Mesendoderm (in vitro differentiated cells): ENCODE results near the gene OBSL1.

ENCODE experiments used
- DNase-seq: peaks from one replicate; pipeline ENCODE4 v3.0.0; 2013
- H2AK5ac ChIP-seq: 2 replicates; pipeline ENCODE4 v1.6.1; 2013; ENCODE audit warnings: low read length, inconsistent platforms
- H2BK120ac ChIP-seq: 2 replicates; pipeline ENCODE4 v1.6.1; 2013; ENCODE audit warnings: low read depth, mild to moderate bottlenecking, low read length, moderate library complexity, mixed read lengths
- H2BK15ac ChIP-seq: replicated peaks from 2 replicates; pipeline ENCODE4 v1.6.1; 2013; ENCODE audit warnings: low read depth, mild to moderate bottlenecking, moderate library complexity
- H2BK5ac ChIP-seq: 2 replicates; pipeline ENCODE4 v1.6.1; 2013; ENCODE audit warnings: low read length, inconsistent platforms
- H3K18ac ChIP-seq: 2 replicates; pipeline ENCODE4 v1.6.1; 2013; ENCODE audit warnings: mild to moderate bottlenecking, low read length, mixed read lengths
- H3K23ac ChIP-seq: one replicate; pipeline ENCODE4 v1.6.1; 2013; ENCODE audit warnings: low read length
- H3K27ac ChIP-seq: 2 replicates; pipeline ENCODE4 v1.5.1; 2013; ENCODE audit warnings: low read depth, mild to moderate bottlenecking, inconsistent platforms, low read length, moderate library complexity
- H3K27me3 ChIP-seq: 2 replicates; pipeline ENCODE4 v1.6.1; 2013; ENCODE audit warnings: low read length, control low read depth, mild to moderate bottlenecking, inconsistent platforms; ENCODE audit not compliant: insufficient read depth, poor library complexity
- H3K36me3 ChIP-seq: 2 replicates; pipeline ENCODE4 v1.6.1; 2013; ENCODE audit warnings: low read length, inconsistent platforms; ENCODE audit not compliant: control insufficient read depth, insufficient read depth
- H3K4ac ChIP-seq: one replicate; pipeline ENCODE4 v1.6.1; 2013; ENCODE audit warnings: low read depth, mild to moderate bottlenecking, low read length, moderate library complexity
- H3K4me1 ChIP-seq: 2 replicates; pipeline ENCODE4 v1.6.1; 2013; ENCODE audit warnings: low read depth, low read length, inconsistent platforms; ENCODE audit not compliant: control insufficient read depth
- H3K4me2 ChIP-seq: 2 replicates; pipeline ENCODE4 v1.6.1; 2013; ENCODE audit warnings: low read length
- H3K4me3 ChIP-seq: 2 replicates; pipeline ENCODE4 v1.5.1; 2013; ENCODE audit warnings: mild to moderate bottlenecking, low read length
- H3K56ac ChIP-seq: one replicate; pipeline ENCODE4 v1.6.1; 2013; ENCODE audit warnings: low read length
- H3K79me1 ChIP-seq: 2 replicates; pipeline ENCODE4 v1.6.1; 2013; ENCODE audit warnings: low read length, inconsistent platforms
- H3K79me2 ChIP-seq: 2 replicates; pipeline ENCODE4 v1.6.1; 2013; ENCODE audit warnings: mild to moderate bottlenecking, low read length; ENCODE audit not compliant: control insufficient read depth, insufficient read depth
- H3K9ac ChIP-seq: 2 replicates; pipeline ENCODE4 v1.6.1; 2013; ENCODE audit warnings: low read length, inconsistent platforms
- H4K5ac ChIP-seq: one replicate; pipeline ENCODE4 v1.6.1; 2013; ENCODE audit warnings: low read length
- H4K8ac ChIP-seq: one replicate; pipeline ENCODE4 v1.6.1; 2013; ENCODE audit warnings: low read depth, mild to moderate bottlenecking, control low read depth, low read length, moderate library complexity
- WGBS: extraction: QIAGEN DNeasy Blood & Tissue Kit; methylation state at CpG from one replicate; pipeline ENCODE4 v1.1.7; 2013; ENCODE audit warnings: low lambda C conversion rate, missing lambda C conversion rate; ENCODE audit not compliant: insufficient coverage; ENCODE audit errors: extremely low coverage; 5-methylcytosine and 5-hydroxymethylcytosine counted together

OBSL1 gene

GRCh38 chr2:219520079-219520478 is 51.3 kb downstream of the OBSL1 start:
- H2AK5ac ChIP-seq: no peak overlapping the region
- no peak overlapping the region for H3K4me2 ChIP-seq
- H2BK120ac ChIP-seq: no peak overlapping the region
- no peak overlapping the region for H2BK15ac ChIP-seq
- no peaks in the 10 kb centered on the region for H3K36me3 ChIP-seq
- H3K4ac ChIP-seq: no peak overlapping the region
- H3K9ac ChIP-seq: no peak overlapping the region
- WGBS: no CpG with 5 or more reads among the region's 8 CpGs
- no peaks in the 10 kb centered on the region for H3K79me2 ChIP-seq
- H3K79me1 ChIP-seq: no peaks in the 10 kb centered on the region
- no peak overlapping the region for H3K27ac ChIP-seq
- H4K8ac ChIP-seq: no peak overlapping the region
- no peak overlapping the region for H3K4me3 ChIP-seq
- DNase-seq: no peak
- no peak overlapping the region for H3K18ac ChIP-seq
- H3K4me1 ChIP-seq: peaks cover 6% of the 10 kb centered on the region
- no peak overlapping the region for H4K5ac ChIP-seq
- H3K56ac ChIP-seq: no peak overlapping the region
- H2BK5ac ChIP-seq: no peak overlapping the region
- H3K27me3 ChIP-seq: no peaks in the 10 kb centered on the region
- no peak overlapping the region for H3K23ac ChIP-seq

GRCh38 chr2:219519526-219519916 is 51.8 kb downstream of the OBSL1 start:
- Histone ChIP-seq H3K27ac (no peak overlapping the region), H3K4ac (no peak overlapping the region), H3K9ac (no peak overlapping the region), H3K79me2 (no peaks in the 10 kb centered on the region), H2AK5ac (no peak overlapping the region), H3K36me3 (no peaks in the 10 kb centered on the region), H4K8ac (no peak overlapping the region), H3K18ac (no peak overlapping the region), H3K27me3 (no peaks in the 10 kb centered on the region), H2BK15ac (no peak overlapping the region), H2BK5ac (no peak overlapping the region), H3K4me1 (peaks cover 6% of the 10 kb centered on the region), H3K23ac (no peak overlapping the region), H3K79me1 (no peaks in the 10 kb centered on the region), H3K4me3 (no peak overlapping the region), H3K4me2 (no peak overlapping the region), H3K56ac (no peak overlapping the region), H2BK120ac (no peak overlapping the region), H4K5ac (no peak overlapping the region)
- no peak for DNase-seq
- no CpG with 5 or more reads among the region's 9 CpGs for WGBS

- no peak overlapping the region for H2AK5ac ChIP-seq
- no peak overlapping the region for H4K8ac ChIP-seq
- no peak overlapping the region for H2BK5ac ChIP-seq
Observed at GRCh38 chr2:219517954-219518778, 53.2 kb downstream of the OBSL1 start.

GRCh38 chr2:219516888-219517287 is 54.5 kb downstream of the OBSL1 start:
- Histone ChIP-seq H3K4me3 (no peak overlapping the region), H3K4me2 (no peak overlapping the region), H3K18ac (no peak overlapping the region), H2BK5ac (no peak overlapping the region), H3K23ac (no peak overlapping the region), H3K56ac (no peak overlapping the region), H3K79me1 (no peaks in the 10 kb centered on the region), H3K4ac (no peak overlapping the region), H3K4me1 (peaks cover 5% of the 10 kb centered on the region), H4K5ac (no peak overlapping the region), H2BK15ac (no peak overlapping the region), H2AK5ac (no peak overlapping the region), H4K8ac (no peak overlapping the region), H3K36me3 (no peaks in the 10 kb centered on the region), H3K27me3 (peaks cover 17% of the 10 kb centered on the region), H3K27ac (no peak overlapping the region), H3K79me2 (no peaks in the 10 kb centered on the region), H3K9ac (no peak overlapping the region), H2BK120ac (no peak overlapping the region)
- WGBS: no CpG with 5 or more reads among the region's 7 CpGs
- DNase-seq: no peak

More at GRCh38 chr2:219517954-219518778, 53.2 kb downstream of the OBSL1 start:
- Histone ChIP-seq H3K27me3 (peaks cover 10% of the 10 kb centered on the region), H2BK15ac (no peak overlapping the region), H2BK120ac (no peak overlapping the region), H3K4me3 (no peak overlapping the region), H3K18ac (no peak overlapping the region), H3K4ac (no peak overlapping the region), H4K5ac (no peak overlapping the region), H3K56ac (peak overlapping the region; percentile 15), H3K4me1 (peaks cover 7% of the 10 kb centered on the region), H3K27ac (no peak overlapping the region), H3K9ac (no peak overlapping the region), H3K4me2 (no peak overlapping the region), H3K79me1 (no peaks in the 10 kb centered on the region), H3K79me2 (no peaks in the 10 kb centered on the region), H3K23ac (no peak overlapping the region), H3K36me3 (no peaks in the 10 kb centered on the region)
- DNase-seq: no peak
- WGBS: no CpG with 5 or more reads among the region's 10 CpGs

GRCh38 chr2:219515874-219516629 is 55.3 kb downstream of the OBSL1 start:
- H3K79me1 ChIP-seq: no peaks in the 10 kb centered on the region
- H3K18ac ChIP-seq: no peak overlapping the region
- no peak overlapping the region for H2BK120ac ChIP-seq
- H3K4me2 ChIP-seq: no peak overlapping the region
- H3K9ac ChIP-seq: no peak overlapping the region
- H2BK5ac ChIP-seq: no peak overlapping the region
- no peak for DNase-seq
- H2AK5ac ChIP-seq: no peak overlapping the region
- no peak overlapping the region for H3K23ac ChIP-seq
- H3K27ac ChIP-seq: no peak overlapping the region
- no peak overlapping the region for H2BK15ac ChIP-seq
- H3K4me3 ChIP-seq: no peak overlapping the region
- H4K5ac ChIP-seq: no peak overlapping the region
- H3K27me3 ChIP-seq: peaks cover 22% of the 10 kb centered on the region
- H3K36me3 ChIP-seq: no peaks in the 10 kb centered on the region
- H3K4me1 ChIP-seq: peaks cover 2% of the 10 kb centered on the region
- H3K4ac ChIP-seq: no peak overlapping the region
- WGBS: no CpG with 5 or more reads among the region's 17 CpGs
- no peak overlapping the region for H4K8ac ChIP-seq
- H3K79me2 ChIP-seq: no peaks in the 10 kb centered on the region
- no peak overlapping the region for H3K56ac ChIP-seq
